Adipocyte (in vitro differentiated cells): ENCODE data around the gene NFATC2IP.

ENCODE experiments used
- DNase-seq: peaks from one replicate; pipeline ENCODE4 v3.0.0-alpha.2; 2015; ENCODE audit warnings: low read depth
- H3K27me3 ChIP-seq: replicated peaks from 2 replicates; pipeline ENCODE4 v1.7.0; 2013; ENCODE audit warnings: mild to moderate bottlenecking, low read length, moderate library complexity; ENCODE audit not compliant: control insufficient read depth, insufficient read depth
- H3K36me3 ChIP-seq: 2 replicates; pipeline ENCODE4 v1.7.0; 2013; ENCODE audit warnings: low read length, mild to moderate bottlenecking, moderate library complexity; ENCODE audit not compliant: control insufficient read depth, insufficient read depth, severe bottlenecking
- H3K4me1 ChIP-seq: 2 replicates; pipeline ENCODE4 v1.7.0; 2013; ENCODE audit warnings: mild to moderate bottlenecking, low read length, moderate library complexity; ENCODE audit not compliant: control insufficient read depth, insufficient read depth
- H3K4me3 ChIP-seq: 2 replicates; pipeline ENCODE4 v1.7.0; 2013; ENCODE audit warnings: mild to moderate bottlenecking, low read length, moderate library complexity
- H3K9ac ChIP-seq: 2 replicates; pipeline ENCODE4 v1.7.0; 2013; ENCODE audit warnings: mild to moderate bottlenecking, low read length, moderate library complexity
- H3K9me3 ChIP-seq: 2 replicates; pipeline ENCODE4 v1.7.0; 2013; ENCODE audit warnings: mild to moderate bottlenecking, low read length, moderate library complexity; ENCODE audit not compliant: control insufficient read depth

The NFATC2IP gene

DNA sequence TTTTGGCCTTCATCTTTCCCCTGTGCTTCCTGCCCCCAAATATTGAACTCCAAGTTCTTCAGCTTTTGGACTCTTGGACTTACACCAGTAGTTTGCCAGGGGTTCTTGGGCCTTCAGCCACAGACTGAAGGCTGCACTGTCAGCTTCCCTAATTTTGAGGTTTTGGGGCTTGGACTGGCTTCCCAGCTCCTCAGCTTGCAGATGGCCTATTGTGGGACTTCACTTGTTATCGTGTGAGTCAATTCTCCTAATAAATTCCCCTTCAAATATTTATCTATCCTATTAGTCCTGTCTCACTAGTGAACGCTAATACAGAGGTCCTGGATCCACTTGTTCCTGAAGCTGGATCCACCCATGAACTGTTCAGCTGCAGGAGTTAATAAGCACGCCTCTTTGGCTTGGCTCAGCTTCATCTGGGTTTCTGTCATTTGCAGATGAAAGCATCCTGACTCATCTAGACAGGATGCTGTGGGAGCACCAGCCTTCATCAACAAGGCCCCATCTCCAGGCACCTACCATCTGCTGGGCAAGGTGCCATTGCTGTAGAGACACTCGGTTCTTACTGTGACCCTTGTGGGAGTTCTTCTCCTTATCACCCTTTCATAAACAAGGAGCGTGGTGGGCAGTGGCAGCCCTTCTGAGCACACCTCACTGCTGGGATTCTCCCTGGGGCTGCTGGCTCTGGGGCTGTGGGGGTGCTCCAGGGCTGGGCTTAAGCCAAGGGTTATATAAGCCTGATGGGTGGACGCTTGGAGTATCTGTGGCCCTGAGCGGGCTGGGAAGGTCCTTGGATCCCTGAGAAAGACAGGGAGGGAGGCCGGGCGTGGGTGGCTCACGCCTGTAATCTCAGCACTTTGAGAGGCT lies 57.2 kb downstream of the NFATC2IP start:
- H3K4me1 ChIP-seq = peaks cover 8% of the 10 kb centered on the region
- H3K9me3 ChIP-seq = no peaks in the 10 kb centered on the region
- H3K9ac ChIP-seq = no peak overlapping the region
- DNase-seq = no peak
- no peaks in the 10 kb centered on the region for H3K36me3 ChIP-seq
- H3K4me3 ChIP-seq = no peak overlapping the region
- H3K27me3 ChIP-seq = peaks cover 11% of the 10 kb centered on the region

DNA sequence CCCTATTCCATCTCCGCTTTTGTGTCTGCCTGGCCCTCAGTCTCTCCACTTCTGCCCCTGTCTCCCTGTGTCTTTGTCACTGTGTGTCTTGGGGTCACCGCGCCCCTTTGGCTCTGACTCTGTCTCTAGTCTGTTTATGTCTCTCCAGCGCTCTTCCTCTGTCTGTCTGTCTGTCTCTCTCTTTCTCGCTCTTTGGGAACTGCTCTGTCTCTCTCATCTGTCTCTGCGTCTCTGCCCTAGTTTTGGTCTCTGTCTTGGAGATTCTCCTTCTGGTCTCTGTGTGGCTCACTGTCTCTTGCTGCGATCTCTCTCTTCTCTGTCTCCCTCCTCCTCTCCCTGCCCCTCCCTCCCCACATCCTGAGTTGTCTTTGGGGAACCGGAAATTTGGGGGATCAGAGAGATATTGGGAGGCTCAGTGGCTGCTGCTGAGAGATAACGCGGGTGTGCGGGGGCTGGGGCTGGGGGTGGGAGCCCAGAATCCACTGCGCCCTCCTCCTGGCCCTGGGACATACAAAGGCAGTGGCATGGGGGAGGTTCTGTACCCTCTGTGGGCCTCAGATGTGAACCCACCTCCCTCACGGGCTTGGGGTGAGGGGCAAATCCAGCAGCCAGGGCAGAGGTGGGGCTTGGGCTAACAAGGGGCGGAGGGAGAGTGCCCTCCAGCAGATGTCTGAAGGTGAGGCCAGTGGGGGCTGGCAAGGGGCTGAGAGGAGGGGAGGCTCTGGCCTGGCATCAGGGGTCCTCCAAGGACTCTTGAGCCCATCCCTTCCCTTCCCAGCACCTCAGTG lies 58.5 kb downstream of the NFATC2IP start:
- DNase-seq = no peak
- Histone ChIP-seq H3K27me3 (peaks cover 11% of the 10 kb centered on the region), H3K4me3 (no peak overlapping the region), H3K4me1 (peaks cover 13% of the 10 kb centered on the region), H3K9ac (no peak overlapping the region), H3K36me3 (no peaks in the 10 kb centered on the region), H3K9me3 (no peaks in the 10 kb centered on the region)

DNA sequence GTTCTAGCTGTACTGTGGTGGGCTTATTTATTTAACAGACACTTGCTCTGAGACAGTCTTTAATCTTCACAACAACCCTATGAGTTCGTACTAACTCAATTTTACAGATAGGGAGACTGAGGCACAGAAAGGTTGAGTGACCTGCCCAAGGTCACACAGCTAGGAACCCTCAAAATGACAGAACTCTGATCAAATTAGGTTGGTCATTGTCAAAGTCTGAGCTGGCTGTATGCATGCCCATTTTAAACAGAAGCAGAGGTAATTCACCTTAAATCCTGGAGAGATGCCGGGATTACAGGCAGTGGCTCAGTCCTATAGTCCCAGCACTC lies 59.1 kb downstream of the NFATC2IP start:
- H3K9me3 ChIP-seq = no peaks in the 10 kb centered on the region
- H3K36me3 ChIP-seq = no peaks in the 10 kb centered on the region
- DNase-seq = no peak
- no peak overlapping the region for H3K9ac ChIP-seq
- H3K4me3 ChIP-seq = no peak overlapping the region
- peaks cover 13% of the 10 kb centered on the region for H3K4me1 ChIP-seq
- H3K27me3 ChIP-seq = peaks cover 11% of the 10 kb centered on the region

DNA sequence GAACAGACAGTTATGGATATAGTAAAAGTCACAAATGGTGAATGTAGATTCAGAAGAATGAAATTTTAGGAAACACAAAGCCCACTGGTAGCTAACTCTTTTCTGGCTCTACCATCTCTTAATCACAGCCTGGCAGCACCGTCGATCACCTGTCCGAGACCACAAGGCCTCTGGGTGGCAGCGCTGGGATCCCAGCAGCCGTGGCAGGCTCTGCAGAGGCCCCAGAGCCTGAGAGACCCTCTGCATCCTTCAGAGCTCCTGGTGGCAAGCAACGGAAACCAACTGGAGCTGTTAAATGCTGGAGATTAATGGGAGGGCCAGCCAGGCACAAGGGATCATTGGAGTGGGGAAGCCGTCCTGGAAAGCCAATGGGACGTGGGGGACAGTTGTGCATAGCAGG lies 60.4 kb downstream of the NFATC2IP start:
- no peak for DNase-seq
- Histone ChIP-seq H3K9ac (no peak overlapping the region), H3K4me3 (no peak overlapping the region), H3K36me3 (no peaks in the 10 kb centered on the region), H3K4me1 (peaks cover 13% of the 10 kb centered on the region), H3K27me3 (peaks cover 5% of the 10 kb centered on the region), H3K9me3 (no peaks in the 10 kb centered on the region)

DNA sequence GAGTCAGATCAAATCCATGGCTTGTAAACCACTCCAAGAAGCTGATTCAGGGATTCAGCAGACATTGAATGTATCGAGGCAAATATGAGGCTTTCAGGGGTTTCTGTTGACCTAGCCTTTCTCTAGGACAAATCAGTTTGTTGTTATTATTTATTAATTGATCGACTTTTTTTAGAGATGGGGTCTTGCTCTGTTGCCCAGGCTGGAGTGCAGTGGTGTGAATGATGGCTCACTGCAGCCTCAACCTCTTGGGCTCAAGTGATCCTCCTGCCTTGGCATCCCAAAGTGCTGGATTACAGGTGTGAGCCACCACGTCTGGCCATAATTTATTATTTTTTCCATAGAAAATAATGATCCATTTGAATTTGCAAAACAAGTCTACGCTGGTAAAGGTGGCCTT lies 61.1 kb downstream of the NFATC2IP start:
- Histone ChIP-seq H3K9ac (no peak overlapping the region), H3K27me3 (peaks cover 5% of the 10 kb centered on the region), H3K4me1 (peaks cover 13% of the 10 kb centered on the region), H3K36me3 (no peaks in the 10 kb centered on the region), H3K9me3 (no peaks in the 10 kb centered on the region), H3K4me3 (no peak overlapping the region)
- no peak for DNase-seq

DNA sequence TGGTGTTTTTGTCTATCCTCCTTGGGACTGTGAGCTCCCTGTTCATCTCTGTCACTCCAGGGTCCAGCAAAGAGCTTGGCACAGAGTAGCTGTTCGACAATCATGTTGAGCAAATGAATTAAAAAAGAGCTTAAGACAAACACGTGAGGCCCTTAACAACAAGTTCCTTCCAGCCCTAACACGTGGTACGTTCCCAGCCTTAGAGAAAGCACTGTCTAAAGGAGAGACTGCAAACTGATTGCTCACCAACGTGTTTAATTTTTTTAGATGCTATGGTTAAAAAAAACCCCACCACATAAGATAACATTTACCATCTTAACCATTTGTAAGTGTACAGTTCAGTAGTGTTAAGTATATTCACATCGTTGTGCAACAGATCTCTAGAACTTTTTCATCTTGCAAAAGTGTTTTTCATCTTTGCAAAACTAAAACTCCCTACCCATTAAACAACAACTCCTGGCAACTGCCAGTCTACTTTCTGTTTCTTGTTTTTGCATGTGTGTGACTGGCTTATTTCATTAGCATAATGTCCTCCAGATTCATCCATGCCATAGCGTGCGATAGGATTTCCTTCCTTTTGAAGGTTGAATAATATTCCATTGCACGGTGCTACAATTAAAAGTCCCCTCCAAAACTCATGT lies 62.3 kb downstream of the NFATC2IP start:
- no peaks in the 10 kb centered on the region for H3K9me3 ChIP-seq
- no peak for DNase-seq
- no peak overlapping the region for H3K4me3 ChIP-seq
- H3K9ac ChIP-seq = peak overlapping the region; percentile 38
- H3K27me3 ChIP-seq = peaks cover 5% of the 10 kb centered on the region
- H3K4me1 ChIP-seq = peaks cover 13% of the 10 kb centered on the region
- H3K36me3 ChIP-seq = no peaks in the 10 kb centered on the region

DNA sequence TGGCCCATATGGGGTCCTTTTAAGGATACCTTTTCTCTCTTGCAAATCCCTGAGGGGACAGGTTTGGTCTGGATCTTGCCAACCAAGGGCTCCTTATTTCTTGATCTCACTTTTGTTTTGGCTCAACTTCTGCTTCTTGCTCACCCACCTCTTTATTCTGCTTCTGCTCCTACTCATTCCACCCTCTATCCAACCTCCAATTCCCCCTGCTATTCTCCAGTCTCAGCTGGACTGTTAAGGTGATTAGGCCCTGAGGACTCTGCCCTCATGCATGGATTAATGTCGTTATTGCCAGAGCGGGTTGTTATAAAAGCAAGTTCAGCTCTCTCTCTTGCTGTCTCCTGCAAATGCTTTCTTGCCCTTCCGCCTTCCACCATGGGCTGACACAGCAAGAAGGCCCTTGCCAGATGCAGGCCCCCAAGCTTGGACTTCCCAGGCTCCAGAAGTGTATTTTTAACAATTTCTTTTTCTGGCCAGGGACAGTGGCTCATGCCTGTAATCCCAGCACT lies 63.9 kb downstream of the NFATC2IP start:
- H3K4me3 ChIP-seq = no peak overlapping the region

More for the DNA sequence above, 63.9 kb downstream of the NFATC2IP start:
- Histone ChIP-seq H3K9ac (no peak overlapping the region), H3K4me1 (peaks cover 13% of the 10 kb centered on the region), H3K36me3 (no peaks in the 10 kb centered on the region), H3K9me3 (no peaks in the 10 kb centered on the region), H3K27me3 (no peaks in the 10 kb centered on the region)
- DNase-seq = no peak
